ENCODE measurements around the gene CFAP77. TPM values are rescaled to one million over a fixed set of nuclear protein-coding genes. Genes with fewer than 3 reads are reported as not detected.

The CFAP77 gene
- total RNA-seq, result not detected

DNA sequence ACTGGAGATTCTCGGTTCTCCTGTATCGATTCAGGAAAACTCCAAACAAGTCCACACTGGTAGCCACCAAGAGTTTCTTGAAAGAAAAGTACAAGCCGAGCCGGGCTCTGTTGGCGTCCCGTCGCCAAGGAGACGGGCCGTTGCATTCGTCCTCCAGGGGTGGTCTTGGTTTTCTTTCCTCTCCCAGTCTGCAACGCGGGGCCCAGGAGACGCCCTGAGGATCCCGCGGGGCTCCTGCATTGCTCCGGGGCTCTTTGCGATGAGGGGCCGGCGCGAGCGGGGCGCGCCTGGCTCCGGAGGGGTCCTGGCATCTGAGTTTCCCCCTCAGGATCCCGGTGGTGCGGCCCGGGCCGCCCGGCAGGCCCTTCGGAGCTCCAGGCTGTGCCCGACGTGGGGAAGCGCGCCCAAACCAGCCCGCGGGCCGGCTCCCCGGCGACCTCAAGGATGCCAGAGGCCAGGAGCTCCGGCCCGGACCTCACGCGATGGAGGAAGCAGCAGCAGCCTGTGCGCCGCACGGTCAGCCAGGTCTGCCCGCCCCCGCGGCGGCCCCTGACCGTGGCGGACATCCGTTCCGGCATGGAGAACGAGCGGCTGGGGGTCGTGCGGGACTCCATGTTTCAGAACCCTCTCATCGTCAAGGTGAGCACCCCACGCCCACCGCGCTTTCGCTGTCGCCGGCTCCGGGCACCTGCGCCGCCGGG, at the start of gene CFAP77:
Gene CFAP77, plus strand, starts transcription at position 384 of the 701 bp plus-strand sequence. Its CDS starts 61 bp downstream, at position 445.
- DNase-seq (ENCODE audit: low spot score) (no peak), ATAC-seq (ENCODE audit: insufficient number of reproducible peaks, low FRiP score, low read depth) (no peak)
- peak within 1 kb of the TSS; percentile 72 for H3K4me3 ChIP-seq
- H3K9me3 ChIP-seq, result no peaks in the 10 kb centered on the region
- TF ChIP-seq, protein P1, sequence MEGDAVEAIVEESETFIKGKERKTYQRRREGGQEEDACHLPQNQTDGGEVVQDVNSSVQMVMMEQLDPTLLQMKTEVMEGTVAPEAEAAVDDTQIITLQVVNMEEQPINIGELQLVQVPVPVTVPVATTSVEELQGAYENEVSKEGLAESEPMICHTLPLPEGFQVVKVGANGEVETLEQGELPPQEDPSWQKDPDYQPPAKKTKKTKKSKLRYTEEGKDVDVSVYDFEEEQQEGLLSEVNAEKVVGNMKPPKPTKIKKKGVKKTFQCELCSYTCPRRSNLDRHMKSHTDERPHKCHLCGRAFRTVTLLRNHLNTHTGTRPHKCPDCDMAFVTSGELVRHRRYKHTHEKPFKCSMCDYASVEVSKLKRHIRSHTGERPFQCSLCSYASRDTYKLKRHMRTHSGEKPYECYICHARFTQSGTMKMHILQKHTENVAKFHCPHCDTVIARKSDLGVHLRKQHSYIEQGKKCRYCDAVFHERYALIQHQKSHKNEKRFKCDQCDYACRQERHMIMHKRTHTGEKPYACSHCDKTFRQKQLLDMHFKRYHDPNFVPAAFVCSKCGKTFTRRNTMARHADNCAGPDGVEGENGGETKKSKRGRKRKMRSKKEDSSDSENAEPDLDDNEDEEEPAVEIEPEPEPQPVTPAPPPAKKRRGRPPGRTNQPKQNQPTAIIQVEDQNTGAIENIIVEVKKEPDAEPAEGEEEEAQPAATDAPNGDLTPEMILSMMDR (IDR thresholded peaks at IDR 0.05), result no peak
- no peaks in the 10 kb centered on the region for H3K36me3 ChIP-seq
- no peaks in the 10 kb centered on the region for H3K27me3 ChIP-seq (replicated peaks; ENCODE audit: insufficient read depth)
- H3K4me1 ChIP-seq (ENCODE audit: control insufficient read depth in 1 of 2, low read depth in 2 of 2), result peaks cover 18 to 34% of the 10 kb centered on the region in 2 donors
- H3K27ac ChIP-seq, result no peak within 1 kb of the TSS

DNA sequence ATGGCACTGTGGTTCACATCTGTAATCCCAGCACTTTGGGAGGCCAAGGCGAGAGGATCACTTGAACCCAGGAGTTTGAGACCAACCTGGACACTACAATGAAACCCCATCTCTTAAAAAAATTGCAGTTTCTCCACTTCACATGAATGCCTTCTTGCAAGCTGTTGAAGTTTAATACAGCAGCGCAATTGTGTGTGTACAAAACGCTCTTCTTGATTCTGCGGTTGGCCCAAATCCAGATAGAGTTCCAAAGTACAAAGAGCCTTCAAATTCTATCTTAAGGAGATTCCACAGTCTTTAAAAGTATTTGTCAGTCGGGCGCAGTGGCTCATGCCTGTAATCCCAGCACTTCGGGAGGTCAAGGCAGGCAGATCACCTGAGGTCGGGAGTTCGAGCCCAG, 45.9 kb upstream of the CFAP77 start:
- Histone ChIP-seq H3K4me3 (no peak overlapping the region), H3K36me3 (no peaks in the 10 kb centered on the region), H3K9me3 (no peaks in the 10 kb centered on the region), H3K27me3 (replicated peaks; ENCODE audit: insufficient read depth) (no peaks in the 10 kb centered on the region), H3K4me1 (ENCODE audit: control insufficient read depth in 1 of 2, low read depth in 2 of 2) (no peaks in the 10 kb centered on the region), H3K27ac (no peak overlapping the region)
- ATAC-seq (ENCODE audit: insufficient number of reproducible peaks, low FRiP score, low read depth) (no peak), DNase-seq (ENCODE audit: low spot score) (no peak)
- TF ChIP-seq, protein P1 (IDR thresholded peaks at IDR 0.05), result no peak

DNA sequence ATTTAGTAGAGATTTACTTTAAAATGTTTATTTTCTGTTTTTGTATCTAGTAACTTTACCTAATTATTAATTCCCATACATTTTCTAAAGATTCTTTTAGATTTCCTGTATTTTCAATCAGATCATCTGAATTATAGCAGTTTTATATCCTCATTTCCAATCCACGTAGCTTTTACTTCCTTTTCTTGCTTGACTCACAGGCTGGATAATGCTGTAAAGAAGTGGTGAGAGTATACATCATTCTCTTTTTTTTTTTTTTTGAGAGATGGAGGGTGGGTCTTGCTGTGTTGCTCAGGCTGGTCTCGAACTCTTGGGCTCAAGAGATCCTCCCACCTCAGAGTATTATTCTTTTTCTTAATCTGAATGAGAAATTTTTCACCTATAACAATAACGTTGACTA, 44.0 kb upstream of the CFAP77 start:
- no peak for DNase-seq (ENCODE audit: low spot score)
- Histone ChIP-seq H3K36me3 (no peaks in the 10 kb centered on the region), H3K9me3 (no peaks in the 10 kb centered on the region), H3K27ac (no peak overlapping the region), H3K4me1 (ENCODE audit: control insufficient read depth in 1 of 2, low read depth in 2 of 2) (no peaks in the 10 kb centered on the region), H3K27me3 (replicated peaks; ENCODE audit: insufficient read depth) (no peaks in the 10 kb centered on the region), H3K4me3 (no peak overlapping the region)
- TF ChIP-seq, protein P1 (IDR thresholded peaks at IDR 0.05), result no peak
- no peak for ATAC-seq (ENCODE audit: insufficient number of reproducible peaks, low FRiP score, low read depth)

DNA sequence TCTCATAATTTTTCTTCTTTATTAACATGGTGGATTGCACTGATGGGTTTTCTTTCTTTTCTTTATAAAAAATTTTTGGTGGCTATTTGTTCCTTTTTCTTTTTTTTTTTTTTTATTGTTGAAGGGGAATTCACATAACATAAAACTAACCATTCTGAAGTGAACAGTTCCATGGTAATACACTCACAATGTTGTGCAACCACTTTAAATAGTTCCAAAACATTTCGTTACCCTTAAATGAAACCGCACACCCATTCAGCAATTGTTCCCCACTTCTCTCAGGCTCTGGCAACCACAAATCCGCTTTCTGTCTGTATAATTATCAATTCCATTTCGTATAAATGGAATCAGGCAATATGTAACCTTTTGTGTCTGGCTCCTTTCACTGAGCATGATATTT, 43.5 kb upstream of the CFAP77 start:
- no peak for DNase-seq (ENCODE audit: low spot score)
- TF ChIP-seq, protein P1 (IDR thresholded peaks at IDR 0.05), result no peak
- Histone ChIP-seq H3K27me3 (replicated peaks; ENCODE audit: insufficient read depth) (no peaks in the 10 kb centered on the region), H3K27ac (no peak overlapping the region), H3K4me3 (no peak overlapping the region), H3K9me3 (no peaks in the 10 kb centered on the region), H3K36me3 (no peaks in the 10 kb centered on the region), H3K4me1 (ENCODE audit: control insufficient read depth in 1 of 2, low read depth in 2 of 2) (no peaks in the 10 kb centered on the region)
- no peak for ATAC-seq (ENCODE audit: insufficient number of reproducible peaks, low FRiP score, low read depth)

DNA sequence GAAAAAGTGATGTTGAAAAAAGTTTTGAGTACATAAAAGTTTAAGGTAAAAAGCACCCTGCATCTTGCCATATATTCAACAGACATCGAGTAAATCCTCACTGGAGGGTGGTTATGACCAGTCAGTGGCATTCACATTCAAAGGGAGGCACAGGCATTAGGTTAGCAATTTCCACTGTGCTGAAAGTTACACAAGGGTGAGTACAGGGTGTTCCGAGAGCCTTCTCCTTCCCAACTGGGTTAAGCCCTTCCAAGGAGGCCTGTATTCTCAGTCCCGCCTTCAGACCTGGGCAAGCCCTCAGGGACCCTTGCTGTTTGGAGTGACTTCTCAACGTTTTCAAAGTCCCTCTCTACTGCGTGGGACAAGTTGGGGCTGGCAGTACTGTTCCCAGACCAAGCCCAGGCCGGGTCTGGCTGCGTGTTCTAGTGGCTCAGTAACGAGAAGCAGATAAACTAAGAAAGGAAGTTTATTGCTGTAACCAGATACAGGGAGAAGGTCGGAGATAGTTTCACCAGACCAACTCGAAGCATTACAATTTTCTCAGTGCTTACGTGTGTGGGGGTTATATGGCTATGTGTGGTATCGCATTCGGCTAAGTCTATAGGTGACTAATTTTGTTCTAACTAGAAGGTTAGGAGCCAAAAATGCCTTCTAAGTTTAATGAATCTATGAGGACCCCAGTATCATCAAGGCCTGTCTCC, 42.2 kb upstream of the CFAP77 start:
- ATAC-seq (ENCODE audit: insufficient number of reproducible peaks, low FRiP score, low read depth) (no peak), DNase-seq (ENCODE audit: low spot score) (no peak)
- no peak overlapping the region for H3K4me3 ChIP-seq
- no peak overlapping the region for H3K27ac ChIP-seq
- H3K9me3 ChIP-seq, result no peaks in the 10 kb centered on the region
- no peaks in the 10 kb centered on the region for H3K27me3 ChIP-seq (replicated peaks; ENCODE audit: insufficient read depth)
- no peaks in the 10 kb centered on the region for H3K36me3 ChIP-seq
- TF ChIP-seq, protein P1 (IDR thresholded peaks at IDR 0.05), result no peak
- H3K4me1 ChIP-seq (ENCODE audit: control insufficient read depth in 1 of 2, low read depth in 2 of 2), result no peaks in the 10 kb centered on the region

Data from thoracic aorta (tissue), 2 donors.